Putamen (tissue), 1 donor: Measurements from ENCODE around the gene FXYD6.
A peak's percentile ranks its signal among the peaks of the same experiment; 100 is the strongest.
"Not testable (repeated sequence)": the region's sequence is repeated elsewhere in the genome, so short reads cannot be mapped to it uniquely, and the experiment has no call there.

Experiments used
- DNase-seq: peaks from one replicate; pipeline ENCODE4 v3.0.0-alpha.2; 2016; ENCODE audit warnings: low spot score

Gene FXYD6

DNA sequence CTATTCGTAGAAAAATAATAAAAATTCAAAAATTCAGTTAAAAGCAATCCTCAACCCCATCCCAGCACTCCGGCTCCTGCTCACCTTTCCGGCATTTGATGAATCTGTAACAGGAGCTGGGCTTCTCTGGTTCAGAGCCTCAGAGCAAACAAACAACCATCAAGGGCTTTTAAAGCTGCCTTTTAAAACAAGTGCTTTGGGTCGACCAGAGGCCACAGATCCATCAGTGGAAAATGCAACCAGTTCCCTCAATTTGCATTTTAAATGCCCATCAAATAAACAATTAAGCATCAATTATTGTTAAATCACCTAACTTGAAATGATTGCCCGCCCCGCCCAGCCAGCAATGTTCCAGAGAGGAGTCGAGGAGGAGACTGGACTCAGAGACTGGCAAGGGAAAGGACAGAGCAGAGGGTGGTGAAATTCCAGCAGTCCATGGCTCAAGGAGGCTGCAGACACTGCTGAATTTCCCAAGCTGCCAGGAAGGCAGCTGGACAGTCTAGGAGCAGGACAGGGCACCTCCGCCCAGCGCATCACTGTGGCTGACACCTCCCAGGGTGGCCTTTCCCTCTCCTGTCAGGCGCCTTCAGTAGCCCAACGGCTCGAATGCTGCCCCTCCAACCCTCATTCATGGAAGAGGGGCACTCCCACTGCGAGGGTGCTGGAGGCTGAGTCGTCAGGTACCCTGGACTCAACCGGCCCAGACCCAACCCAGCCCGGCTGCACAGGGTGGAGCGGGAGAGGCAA is 7.5 kb downstream of the FXYD6 start:
- no peak for DNase-seq

GRCh38 chr11:117868088-117868487 is 8.4 kb downstream of the FXYD6 start:
- DNase-seq: no peak

- DNase-seq: peak; percentile 16
Observed at GRCh38 chr11:117866526-117866925, 9.9 kb downstream of the FXYD6 start.

GRCh38 chr11:117865546-117865945 is 10.9 kb downstream of the FXYD6 start:
- DNase-seq: not testable (repeated sequence)

- no peak for DNase-seq
Observed at GRCh38 chr11:117863383-117863782, 13.1 kb downstream of the FXYD6 start.

DNA sequence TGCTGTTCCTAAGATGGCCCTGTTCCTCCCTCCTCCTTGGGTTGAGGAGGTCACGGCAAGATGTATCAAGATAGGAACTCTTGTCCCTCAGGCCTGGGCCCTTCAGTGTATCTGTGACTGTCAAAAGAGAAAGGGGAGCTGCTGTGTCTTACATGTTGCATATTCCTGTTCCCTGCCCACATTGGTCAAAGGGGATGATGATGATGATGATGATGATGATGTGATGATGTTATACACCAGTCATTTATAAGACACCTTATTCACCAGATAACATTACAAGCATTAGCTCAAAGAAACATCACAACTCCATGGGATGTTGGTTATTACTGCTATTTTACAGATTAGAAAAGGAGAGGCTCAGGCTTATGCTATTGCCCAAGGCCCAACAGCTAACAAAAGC is 13.7 kb downstream of the FXYD6 start:
- no peak for DNase-seq

- no peak for DNase-seq
Observed at GRCh38 chr11:117862019-117862725, 14.3 kb downstream of the FXYD6 start.

GRCh38 chr11:117861151-117862018 is 15.1 kb downstream of the FXYD6 start:
- DNase-seq: no peak

- DNase-seq: no peak
Observed at GRCh38 chr11:117860139-117860538, 16.3 kb downstream of the FXYD6 start.

GRCh38 chr11:117859488-117860112 is 16.9 kb downstream of the FXYD6 start:
- DNase-seq: no peak

GRCh38 chr11:117859061-117859460 is 17.4 kb downstream of the FXYD6 start:
- no peak for DNase-seq

- no peak for DNase-seq
Observed at GRCh38 chr11:117857734-117858414, 18.6 kb downstream of the FXYD6 start.

DNA sequence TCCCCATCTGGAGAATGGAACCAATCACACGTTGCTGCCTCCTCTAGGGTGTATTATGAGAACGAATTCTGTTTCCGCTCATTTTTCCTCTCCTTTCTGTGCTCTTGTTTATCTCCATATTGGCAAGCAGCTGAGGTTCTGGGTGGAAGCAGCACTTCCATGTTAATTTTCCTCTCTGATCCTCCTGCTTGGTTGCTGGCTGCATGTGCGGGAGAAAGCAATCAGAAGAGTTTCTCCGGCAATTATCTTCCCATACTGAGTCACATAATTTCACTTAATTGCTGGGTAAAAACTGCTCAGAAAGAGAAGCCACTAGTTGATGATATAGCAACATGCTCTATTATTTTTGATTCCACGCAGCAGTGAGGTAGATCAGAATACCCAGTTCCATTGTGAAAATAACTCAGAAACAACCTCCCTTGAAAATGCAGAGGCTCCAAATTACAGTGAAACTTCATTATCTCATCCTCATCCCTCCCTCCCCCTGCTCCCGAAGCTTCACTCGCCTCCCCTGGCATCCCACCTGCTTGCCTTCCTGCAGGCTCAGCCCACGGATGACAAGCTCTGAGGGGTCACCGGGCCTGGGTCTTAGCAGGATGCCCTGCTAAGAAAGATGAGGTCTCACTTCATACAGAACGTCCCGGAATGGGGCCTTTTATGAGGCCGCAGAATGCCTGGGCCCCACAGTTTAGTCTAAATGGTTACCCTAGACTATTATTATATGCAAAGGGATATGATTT is 20.4 kb downstream of the FXYD6 start:
- DNase-seq: no peak

GRCh38 chr11:117855186-117855845 is 21.1 kb downstream of the FXYD6 start:
- DNase-seq: no peak

GRCh38 chr11:117852309-117852708 is 24.1 kb downstream of the FXYD6 start:
- DNase-seq: no peak

GRCh38 chr11:117851852-117852251 is 24.6 kb downstream of the FXYD6 start:
- no peak for DNase-seq

GRCh38 chr11:117851106-117851505 is 25.4 kb downstream of the FXYD6 start:
- DNase-seq: no peak

DNA sequence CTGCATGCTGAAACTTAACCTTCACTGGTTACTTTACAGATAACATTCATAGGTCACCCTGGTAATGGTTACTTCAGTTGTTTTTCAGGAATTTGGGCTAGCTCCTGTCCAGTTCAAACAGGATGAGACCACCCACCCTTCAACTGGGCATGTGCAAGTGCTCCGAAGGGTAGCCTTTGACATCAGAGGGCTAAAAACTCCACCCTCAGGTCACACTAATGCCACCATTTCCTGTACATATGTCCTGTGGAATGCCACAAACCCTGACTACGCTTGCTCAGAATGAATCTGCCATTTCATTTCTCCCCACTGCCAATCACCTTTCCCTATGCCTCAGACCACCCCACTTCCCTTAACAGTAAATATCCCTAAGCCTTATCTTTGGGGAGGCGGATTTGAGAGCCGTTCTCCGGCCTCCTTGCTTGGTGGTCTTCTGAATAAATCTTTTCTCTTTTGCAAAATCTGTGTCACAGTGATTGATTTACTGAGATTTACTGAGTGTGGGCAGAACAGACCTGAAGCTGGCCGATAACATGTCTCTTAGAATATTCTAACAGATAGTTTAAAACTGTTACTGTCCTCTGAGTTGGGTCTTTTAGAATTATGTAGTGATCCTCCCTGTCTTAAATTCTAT is 26.6 kb downstream of the FXYD6 start:
- DNase-seq: no peak

- peak; percentile 50 for DNase-seq
Observed at GRCh38 chr11:117843666-117844484, 32.6 kb downstream of the FXYD6 start.
